Left forelimb (tissue), 1 donor: ENCODE data around the gene ALDH4A1.

Experiments used
- DNase-seq: peaks from one replicate; pipeline ENCODE4 v3.0.0-alpha.2; 2018; ENCODE audit warnings: low spot score

Gene ALDH4A1

GRCh38 chr1:18922848-18923755 lies 20.7 kb upstream of the ALDH4A1 start:
- no peak for DNase-seq

- DNase-seq: peak; percentile 86
Observed at GRCh38 chr1:18922319-18922726, 20.0 kb upstream of the ALDH4A1 start.

DNA sequence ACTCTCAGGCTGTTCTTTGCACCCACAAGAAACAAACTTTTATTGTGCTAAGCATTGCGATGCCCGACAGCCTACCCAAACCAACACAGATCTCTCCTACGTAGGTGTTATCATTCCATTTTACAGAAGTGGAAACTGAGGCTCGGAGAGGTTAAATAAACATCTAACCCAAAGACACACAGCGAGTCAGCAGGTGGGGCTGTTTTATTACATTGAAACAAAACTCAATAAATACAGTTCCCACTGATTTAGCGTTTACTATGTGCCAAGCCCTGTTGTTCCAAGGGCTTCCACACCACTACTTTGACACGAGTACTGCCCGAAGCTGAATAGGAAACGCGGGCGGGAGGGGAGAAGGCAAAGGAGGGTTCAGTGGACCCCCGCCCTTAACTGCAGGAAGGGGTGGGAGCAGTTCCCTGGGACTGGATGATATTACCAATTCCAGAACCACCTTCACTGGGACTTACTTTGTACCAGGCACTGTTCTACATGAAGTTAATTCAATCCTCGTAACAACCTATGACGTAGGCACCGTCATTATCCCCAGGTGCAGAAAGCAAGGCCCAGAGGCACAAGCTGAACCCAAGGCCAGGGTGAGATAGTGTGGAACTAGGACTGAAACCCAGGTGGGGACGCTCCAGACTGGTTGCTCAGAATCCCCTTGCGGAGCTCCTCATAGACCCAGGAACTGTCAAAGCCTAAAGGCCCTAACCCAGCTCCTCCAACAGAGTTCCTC lies 19.3 kb upstream of the ALDH4A1 start:
- no peak for DNase-seq

DNA sequence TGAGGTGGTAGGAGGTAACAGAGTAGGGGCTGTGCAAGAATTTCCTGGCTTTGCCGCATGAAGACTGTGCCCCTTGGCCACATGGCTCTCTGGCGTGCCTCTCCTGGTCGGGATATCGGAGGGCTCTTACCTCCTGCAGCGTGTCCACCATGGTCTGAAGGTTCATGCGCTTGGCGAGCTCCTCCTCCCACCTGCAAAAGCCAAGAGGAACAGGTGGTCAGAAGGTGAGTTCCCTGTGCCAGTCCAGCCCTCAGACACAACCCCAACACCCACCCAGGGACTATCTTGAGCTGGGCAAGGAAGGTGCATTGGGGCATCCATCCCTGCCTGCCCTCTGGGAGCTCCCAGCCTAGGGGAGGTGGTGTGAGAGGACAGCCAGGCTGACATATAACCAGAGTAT lies 18.6 kb upstream of the ALDH4A1 start:
- no peak for DNase-seq

- no peak for DNase-seq
Observed at GRCh38 chr1:18919956-18920355, 17.6 kb upstream of the ALDH4A1 start.

DNA sequence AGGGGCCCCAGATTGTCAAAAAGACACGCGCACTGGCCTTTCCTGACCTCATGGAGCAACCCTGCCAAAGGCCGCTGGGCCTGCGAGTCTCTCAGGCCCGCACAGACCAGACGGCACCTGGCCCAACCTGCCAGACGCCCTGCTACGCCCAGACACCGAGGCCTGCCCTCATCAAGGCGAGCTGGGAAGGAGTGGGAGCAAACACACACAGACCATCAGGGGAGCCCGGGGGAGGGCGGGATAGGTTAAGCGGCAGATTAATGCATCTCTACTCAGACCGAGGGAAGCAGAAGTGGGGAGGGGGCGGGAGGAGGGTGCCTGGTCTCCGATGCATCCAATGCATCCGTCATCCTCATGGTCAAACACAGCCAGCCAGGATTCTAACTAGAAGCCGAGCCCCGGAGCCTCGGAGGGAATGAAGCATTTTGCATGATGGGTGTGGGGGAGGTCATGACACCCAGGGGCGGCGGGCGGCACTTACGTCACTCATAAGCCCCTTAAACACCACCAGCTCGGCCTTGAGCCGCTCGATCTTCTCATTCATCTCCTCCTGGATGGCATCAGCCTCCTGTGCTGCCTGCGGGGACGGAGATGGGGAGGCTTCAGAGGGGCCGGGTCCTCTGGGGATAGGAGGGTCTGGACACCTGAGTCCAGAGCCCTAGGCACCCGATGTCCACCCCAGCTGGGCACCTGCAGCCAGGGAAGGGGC lies 17.0 kb upstream of the ALDH4A1 start:
- no peak for DNase-seq

DNA sequence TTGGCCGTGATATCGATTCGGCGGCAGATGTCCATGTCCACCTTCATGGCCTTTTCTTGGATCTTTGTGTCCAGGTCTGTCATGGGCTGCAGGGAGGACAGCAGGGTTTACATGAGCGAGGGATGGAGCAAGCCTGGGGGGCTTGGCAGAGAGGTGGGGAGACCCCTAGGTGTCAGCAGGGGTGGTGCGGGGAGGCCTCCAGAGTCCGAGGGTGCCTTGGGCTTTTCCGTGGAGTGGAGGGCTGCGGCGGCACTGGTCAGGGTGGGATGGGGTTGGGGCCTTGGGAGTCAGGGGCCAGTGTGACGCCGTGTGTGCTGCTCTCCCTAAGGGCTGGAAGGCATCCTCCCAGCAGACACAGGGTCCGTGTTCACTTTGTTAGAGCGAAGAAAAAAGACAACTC lies 16.1 kb upstream of the ALDH4A1 start:
- DNase-seq: no peak

- DNase-seq: no peak
Observed at GRCh38 chr1:18917071-18917799, 14.9 kb upstream of the ALDH4A1 start.

DNA sequence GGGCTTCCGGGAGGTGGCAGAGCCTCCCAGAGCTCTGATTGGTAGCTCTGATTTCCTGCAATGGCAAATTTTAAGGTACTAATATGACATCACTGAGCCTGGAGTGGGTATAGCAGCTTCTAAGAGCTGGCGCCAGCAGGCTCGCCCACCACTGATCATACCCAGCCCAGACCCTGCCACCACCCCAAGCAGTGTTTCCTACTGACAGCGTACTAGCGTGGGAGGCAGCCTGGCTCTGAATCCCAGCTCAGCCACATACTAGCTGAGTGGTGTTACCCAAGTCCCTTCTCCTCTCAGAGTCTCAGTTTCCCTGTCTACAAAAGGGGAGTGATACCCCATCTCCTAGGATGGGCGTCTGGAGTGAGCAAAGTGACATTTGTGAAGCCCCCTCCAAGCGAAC lies 13.0 kb upstream of the ALDH4A1 start:
- no peak for DNase-seq

DNA sequence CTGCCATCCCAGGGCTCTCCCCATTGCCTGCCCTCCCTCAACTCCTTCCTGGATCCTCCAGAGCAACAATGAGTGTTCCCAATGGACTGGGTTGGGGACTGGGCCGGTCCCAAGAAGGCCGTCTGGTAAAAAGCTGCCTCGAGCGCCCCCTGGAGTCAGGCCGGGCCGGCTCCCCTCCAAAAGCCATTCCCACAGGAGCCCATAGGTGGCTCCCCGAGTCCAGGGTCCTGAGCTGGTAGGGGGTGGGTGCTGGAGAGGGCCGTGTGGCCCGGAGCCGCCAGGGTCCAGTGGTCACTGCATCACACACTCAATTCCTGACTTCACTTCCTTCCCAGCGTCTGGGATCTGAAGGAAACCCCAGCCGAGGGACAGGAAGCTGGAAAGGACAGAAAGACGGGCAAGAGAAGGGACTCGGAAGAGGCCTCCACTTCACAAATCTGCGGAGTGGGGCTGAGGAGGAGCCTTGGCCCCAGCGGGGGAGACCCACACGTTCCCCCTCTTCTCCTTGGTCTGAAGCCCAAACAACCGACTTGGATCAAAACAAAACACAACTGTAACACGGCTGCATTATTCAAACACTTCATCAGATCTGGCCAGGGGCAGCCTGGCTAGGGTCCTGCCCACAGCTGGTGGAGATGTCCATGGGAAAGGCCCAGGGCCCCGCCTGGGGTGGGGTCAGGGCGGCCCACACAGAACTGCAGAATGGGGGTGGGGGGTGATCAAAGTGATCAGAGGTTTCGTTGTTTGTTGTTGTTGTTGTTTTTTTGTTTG lies 10.9 kb upstream of the ALDH4A1 start:
- DNase-seq: peak; percentile 74

DNA sequence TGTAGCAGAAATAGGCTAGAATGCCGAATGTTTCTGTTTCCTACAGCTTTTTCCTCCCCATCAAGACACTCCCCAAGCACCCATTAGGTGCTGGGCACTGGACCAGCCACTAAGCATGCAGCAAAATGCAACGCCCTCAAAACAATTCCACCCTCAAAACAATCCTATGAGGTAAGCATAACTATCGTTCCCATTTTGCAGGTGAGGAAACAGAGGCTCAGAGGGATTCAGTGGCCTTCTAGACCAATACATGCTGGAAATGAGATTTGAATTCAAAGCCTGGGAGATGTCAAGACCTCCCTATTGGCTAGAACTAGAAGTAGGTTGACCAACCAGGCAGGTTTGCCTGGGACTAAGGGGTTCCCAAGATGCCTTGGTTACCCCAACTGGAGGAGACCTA lies 10.2 kb upstream of the ALDH4A1 start:
- no peak for DNase-seq

DNA sequence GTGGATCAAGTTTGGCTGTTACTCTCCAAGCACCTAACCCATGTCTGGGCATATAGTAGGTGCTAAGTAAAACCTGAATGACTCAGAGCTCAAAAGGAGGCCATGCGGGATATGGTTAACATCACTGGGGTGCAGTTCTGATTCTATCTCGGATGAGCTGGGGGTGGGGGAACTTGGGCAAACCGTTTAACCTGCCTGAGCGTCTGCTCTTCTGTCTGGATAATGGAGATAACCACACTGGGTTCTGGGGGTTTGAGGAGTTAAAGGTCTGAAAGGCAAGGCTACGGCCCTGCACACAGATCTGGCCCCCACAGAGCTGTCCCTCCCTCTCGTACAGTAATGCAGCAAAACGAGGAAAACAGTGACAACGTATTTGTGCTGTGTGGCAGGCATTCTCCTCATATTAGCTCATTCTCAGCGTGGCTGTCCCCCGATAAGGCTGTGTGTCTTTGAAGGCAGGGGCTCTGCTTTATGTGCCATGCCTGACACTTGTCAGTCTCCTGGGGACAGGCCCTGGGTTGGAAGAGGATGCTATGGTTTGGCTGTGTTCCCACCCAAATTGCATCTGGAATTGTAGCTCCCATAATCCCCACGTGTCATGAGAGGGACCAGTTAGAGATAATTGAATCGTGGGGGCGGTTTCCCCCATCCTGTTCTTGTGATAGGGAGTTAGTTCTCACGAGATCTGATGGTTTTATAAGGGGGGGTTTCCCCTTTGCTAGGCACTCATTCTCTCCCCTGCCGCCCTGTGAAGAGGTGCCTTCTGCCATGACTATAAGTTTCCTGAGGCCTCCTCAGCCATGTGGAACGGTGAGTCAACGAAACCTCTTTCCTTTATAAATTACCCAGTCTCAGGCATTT lies 6.8 kb upstream of the ALDH4A1 start:
- DNase-seq: no peak

DNA sequence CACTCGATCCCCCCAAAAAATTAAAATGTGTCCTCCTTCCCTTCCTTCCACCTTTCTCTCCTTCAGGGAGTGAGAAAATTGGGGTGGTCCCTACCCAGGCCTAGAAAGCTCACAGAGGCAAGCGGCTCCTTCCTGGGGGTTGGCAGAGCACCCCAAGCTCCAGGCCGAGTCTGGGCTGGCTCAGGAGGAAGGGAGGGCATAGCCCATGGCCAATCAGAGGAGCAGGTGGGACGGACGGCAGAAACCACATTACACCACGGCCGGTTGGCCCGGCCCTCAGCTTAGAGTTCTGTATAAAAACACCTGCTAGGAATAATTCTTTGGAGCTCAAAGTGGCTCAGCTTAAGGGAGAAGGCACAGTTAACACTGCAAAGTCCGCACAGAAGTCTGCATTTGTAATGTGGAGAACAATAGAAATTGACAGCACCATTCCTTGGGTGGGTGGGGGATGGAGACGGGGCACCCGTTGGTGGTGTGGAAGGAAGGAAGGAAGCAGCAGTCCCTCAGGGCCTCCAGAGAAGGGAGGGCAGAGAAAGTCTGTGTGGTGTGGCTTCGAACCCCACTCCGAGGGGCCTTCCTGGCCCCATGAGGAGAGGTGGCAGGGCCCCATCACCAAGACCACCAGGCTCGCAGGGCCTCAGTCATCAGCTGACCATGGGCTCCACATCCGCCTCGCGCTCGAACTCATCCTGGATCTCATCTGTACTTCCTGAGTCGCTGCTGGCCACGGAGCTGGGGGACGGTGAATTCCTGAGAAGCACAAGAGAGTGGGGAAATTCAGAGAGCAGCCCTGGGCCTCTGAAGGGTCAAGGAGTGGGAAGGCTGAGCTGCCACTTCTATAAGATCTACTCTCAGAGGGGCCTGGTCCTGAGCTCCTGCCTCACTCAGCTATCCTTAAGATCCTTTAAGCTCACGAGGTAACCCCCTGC lies 5.8 kb upstream of the ALDH4A1 start:
- no peak for DNase-seq

DNA sequence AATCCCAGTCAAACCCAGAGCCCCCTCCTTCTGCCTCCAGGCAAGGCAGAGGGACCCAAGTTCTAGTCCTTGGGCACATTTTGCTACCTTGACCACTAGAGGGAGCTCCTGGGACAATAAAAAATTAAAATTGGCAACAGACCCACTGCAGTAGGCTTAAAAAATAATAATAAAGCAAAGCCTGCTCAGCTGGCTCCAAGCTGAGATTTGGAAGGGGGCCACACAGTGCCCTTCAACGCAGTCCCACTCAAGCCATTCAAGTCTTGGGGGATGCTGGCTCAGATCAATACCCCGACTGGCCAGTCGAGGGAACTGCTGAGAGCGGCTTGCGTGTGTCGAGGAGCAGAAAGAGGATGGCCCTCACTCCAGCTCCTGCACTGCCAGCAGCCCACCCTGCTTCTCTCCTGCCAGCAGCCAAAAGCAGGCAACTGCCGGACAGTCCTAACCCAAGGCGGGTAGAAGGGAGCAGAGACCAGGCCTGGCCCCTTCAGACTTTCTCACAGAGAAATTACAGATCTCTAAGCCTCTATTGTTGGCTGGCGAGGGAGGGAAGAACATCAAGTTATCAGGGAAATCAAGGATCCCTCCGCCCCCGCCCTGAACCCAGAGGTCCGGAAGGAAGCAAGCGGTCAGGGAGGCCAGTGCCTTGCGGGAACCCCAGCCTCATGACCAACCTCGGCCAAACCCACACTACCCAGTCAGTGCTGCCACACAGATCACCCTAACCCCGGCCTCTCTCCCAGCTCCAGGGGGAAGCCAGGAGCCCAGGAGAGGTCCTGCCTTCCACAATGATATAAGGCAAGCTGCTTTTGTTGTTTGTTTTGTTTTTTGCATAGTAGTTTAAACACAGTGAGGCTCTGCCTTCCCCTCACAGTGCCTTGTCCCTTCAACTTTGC lies 4.9 kb upstream of the ALDH4A1 start:
- peak; percentile 78 for DNase-seq

DNA sequence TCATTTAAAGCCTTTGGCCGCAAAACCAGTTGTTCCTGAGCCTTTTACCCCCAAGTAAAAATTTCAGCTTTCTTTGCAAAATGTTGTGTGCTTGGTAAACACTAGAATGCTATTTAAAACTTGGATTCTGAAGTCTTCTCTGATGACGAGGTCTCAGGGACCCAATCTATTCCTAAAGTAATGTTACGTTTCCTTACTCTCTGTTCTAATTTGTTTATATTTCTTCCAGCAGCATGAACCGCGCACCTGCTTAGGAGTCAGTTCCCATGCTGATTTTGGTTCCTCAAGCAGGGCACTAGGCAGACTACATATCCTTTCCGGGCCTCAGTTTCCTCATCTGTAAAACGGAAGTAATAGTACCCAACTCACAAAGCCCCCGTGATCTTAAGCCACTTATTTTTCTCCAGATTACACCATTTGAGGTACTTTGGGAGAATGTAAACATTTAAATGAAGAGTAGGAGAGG lies 969 bp upstream of the ALDH4A1 start:
- no peak for DNase-seq

DNA sequence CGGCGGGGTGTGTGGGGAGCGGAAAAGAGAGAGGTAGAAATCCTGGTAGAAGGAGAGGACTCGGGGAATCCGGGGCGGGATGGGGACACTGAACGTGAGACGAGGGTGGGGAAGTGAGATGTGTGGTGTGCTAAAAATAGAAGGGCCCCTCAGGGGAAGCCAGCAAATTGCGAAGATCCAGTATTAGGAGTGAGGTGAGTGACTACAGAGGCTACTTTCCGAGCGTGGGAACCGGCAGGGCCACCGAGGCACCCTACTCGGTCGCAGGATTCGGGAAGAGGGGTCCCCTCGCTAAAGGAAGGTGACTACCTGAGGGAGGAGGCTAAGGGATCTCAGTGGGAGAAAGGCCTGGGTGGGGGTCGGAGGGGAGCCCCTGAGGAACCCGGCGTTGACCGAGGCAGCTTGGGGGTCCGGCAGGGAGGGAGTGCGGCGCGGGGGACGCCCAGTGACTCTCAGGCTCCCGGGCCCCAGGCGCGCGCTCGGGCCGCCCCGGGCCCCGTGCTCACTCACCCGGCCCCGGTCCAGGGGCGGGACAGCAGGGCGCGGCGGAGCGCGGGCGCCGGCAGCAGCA lies 318 bp downstream of the ALDH4A1 start:
- DNase-seq: no peak

DNA sequence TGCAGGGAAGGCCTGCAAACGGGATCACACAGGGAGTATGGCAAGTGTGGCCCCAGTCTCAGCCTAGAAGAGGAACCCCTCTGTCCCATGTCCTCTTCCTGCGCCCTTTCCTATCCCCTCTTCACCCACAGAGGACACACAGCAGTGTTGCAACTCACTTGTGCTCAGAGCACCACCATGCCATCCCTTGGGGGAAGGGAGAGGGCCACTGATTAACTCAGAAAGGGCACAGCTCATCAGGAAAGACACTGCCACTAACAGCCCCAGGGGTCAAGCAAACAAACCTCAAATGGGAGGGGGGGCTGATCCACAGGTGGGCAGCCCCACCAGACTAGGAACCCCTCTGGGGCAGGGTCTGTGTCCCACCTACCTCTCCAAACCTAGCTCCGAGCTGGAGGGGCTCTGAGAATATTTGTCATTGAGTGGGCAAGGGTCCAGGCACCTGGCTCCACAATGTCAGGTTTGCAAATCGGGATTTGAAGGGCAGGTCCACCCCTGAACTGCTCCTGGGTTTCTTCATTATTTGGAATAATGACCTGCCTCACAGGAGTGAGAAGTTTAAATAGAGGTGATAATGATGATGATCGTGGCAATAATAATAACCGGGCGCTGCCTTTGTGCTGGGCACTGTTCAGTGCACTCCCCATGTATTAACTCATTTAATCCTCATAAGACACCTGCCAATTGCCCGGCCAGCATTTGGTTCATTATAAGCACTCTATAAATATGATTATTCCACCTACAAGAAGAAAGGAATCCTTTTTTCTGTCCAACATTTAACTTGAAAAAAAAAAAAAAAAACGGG lies 1.0 kb downstream of the ALDH4A1 start:
- DNase-seq: no peak
